ENCODE results near the gene KDM7A. TPM values are rescaled to one million over a fixed set of nuclear protein-coding genes. Genes with fewer than 3 reads are reported as not detected.

KDM7A gene
- total RNA-seq, 1 donor from 2014 or later = 13.8 TPM

GRCh38 chr7:140051820-140052219 lies 125.0 kb downstream of the KDM7A start:
- Mint-ChIP-seq H3K36me3 (ENCODE audit: low read depth) (peaks cover 61% of the 10 kb centered on the region), H3K27me3 (no peaks in the 10 kb centered on the region), H3K4me1 (peaks cover 54% of the 10 kb centered on the region), H3K27ac (no peak overlapping the region), H3K9me3 (no peaks in the 10 kb centered on the region), H3K4me3 (no peak overlapping the region)
- ChIA-PET POLR2A (no interaction called here), CTCF (no interaction called here)
- TF ChIP-seq, protein P1, sequence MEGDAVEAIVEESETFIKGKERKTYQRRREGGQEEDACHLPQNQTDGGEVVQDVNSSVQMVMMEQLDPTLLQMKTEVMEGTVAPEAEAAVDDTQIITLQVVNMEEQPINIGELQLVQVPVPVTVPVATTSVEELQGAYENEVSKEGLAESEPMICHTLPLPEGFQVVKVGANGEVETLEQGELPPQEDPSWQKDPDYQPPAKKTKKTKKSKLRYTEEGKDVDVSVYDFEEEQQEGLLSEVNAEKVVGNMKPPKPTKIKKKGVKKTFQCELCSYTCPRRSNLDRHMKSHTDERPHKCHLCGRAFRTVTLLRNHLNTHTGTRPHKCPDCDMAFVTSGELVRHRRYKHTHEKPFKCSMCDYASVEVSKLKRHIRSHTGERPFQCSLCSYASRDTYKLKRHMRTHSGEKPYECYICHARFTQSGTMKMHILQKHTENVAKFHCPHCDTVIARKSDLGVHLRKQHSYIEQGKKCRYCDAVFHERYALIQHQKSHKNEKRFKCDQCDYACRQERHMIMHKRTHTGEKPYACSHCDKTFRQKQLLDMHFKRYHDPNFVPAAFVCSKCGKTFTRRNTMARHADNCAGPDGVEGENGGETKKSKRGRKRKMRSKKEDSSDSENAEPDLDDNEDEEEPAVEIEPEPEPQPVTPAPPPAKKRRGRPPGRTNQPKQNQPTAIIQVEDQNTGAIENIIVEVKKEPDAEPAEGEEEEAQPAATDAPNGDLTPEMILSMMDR (IDR thresholded peaks at IDR 0.05) = no peak
- intact Hi-C loops (cut with micrococcal nuclease) = no loop called here
- ATAC-seq (ENCODE audit: low read depth) = no peak
- DNase-seq = no peak

DNA sequence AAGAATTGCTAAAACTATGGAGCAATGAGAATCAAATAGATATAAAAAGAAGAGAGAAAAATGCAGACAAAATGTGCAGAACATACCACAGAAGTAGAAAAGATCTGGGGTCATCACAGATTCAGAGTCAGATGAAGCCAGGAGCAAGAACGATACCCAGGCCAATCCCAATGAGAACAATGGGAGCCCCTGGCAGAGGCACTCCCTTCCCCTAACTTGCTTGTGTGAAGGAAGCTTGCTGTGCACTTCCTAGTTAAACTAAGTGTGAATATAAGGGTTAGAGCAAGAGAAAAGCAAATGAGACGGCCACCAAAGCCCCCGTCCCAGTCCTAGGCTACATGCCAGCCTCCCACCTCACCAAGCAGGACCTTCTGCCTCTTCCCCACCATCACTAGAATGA lies 126.7 kb downstream of the KDM7A start:
- Mint-ChIP-seq H3K4me3 (no peak overlapping the region), H3K27me3 (no peaks in the 10 kb centered on the region), H3K4me1 (peaks cover 42% of the 10 kb centered on the region), H3K36me3 (ENCODE audit: low read depth) (peaks cover 64% of the 10 kb centered on the region), H3K27ac (no peak overlapping the region), H3K9me3 (no peaks in the 10 kb centered on the region)
- TF ChIP-seq, protein P1 (IDR thresholded peaks at IDR 0.05) = no peak
- ChIA-PET CTCF (no interaction called here), POLR2A (no interaction called here)
- ATAC-seq (ENCODE audit: low read depth) (no peak), DNase-seq (no peak)
- intact Hi-C loops (cut with micrococcal nuclease) = no loop called here

DNA sequence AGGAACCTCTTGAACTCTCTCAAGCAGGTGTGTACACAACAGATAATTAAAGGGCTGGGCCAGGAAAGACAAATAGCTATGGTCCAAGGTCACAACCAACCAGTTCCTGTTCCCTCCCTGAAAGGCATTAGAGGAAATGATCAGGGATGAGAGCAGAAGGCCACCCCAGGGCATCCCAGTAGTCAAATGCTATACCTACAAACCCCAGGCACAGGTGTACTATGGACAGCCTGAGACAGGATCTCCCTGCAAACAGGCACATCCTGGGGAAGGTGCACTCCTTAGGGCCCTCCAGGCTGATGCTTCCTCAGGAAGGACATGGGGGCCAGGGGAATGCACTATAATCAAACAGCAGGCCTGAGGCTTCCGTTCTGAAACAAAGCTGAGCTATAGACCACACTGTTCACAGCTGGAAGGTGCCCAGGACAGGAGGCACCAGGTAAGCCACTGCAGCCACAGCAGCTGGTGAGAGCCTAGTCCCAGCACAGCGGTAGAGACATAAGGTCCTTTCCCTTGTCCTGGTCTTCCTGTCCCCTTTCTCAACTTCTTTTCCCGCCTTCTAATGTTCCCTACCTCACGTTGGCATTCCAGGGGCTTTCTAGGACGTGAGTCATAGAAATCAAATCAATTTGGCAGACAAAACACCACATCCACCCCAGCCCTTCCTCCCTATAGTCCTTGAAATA lies 127.3 kb downstream of the KDM7A start:
- peaks cover 67% of the 10 kb centered on the region for H3K36me3 Mint-ChIP-seq (ENCODE audit: low read depth)
- CTCF ChIA-PET = no interaction called here
- no peak overlapping the region for H3K27ac Mint-ChIP-seq

GRCh38 chr7:140048989-140049338 lies 127.8 kb downstream of the KDM7A start:
- POLR2A ChIA-PET = no interaction called here

More for the DNA sequence above, 127.3 kb downstream of the KDM7A start:
- POLR2A ChIA-PET = no interaction called here
- intact Hi-C loops (cut with micrococcal nuclease) = no loop called here
- no peak for ATAC-seq (ENCODE audit: low read depth)
- TF ChIP-seq, protein P1 (IDR thresholded peaks at IDR 0.05) = no peak
- no peaks in the 10 kb centered on the region for H3K27me3 Mint-ChIP-seq
- H3K4me1 Mint-ChIP-seq = peaks cover 36% of the 10 kb centered on the region
- H3K9me3 Mint-ChIP-seq = no peaks in the 10 kb centered on the region
- DNase-seq = no peak
- no peak overlapping the region for H3K4me3 Mint-ChIP-seq

DNA sequence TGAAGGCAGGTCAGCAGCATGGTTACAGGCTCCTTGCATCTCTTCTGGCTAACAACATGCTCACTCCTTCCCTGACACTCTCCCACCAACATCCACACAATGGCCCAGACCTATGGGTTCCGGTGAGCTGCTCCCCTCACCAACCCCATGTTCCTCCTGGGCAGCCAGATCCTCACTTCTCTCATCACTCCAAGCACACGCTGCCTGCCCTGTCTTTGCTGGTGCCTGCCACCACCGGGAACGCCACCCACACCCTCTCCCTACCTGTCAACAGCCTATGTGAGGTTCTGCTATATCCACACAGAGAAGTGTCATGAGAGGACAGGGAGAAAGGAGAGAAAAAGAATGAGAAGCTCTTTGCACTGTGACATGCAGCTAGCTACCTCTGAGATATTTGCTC lies 128.6 kb downstream of the KDM7A start:
- TF ChIP-seq, protein P1 (IDR thresholded peaks at IDR 0.05) = no peak
- intact Hi-C loops (cut with micrococcal nuclease) = no loop called here
- Mint-ChIP-seq H3K27me3 (no peaks in the 10 kb centered on the region), H3K27ac (no peak overlapping the region), H3K9me3 (no peaks in the 10 kb centered on the region), H3K4me1 (peaks cover 23% of the 10 kb centered on the region), H3K4me3 (no peak overlapping the region), H3K36me3 (ENCODE audit: low read depth) (peaks cover 71% of the 10 kb centered on the region)
- no peak for ATAC-seq (ENCODE audit: low read depth)
- CTCF ChIA-PET = no interaction called here
- POLR2A ChIA-PET = no interaction called here
- DNase-seq = no peak

More at GRCh38 chr7:140048989-140049338, 127.8 kb downstream of the KDM7A start:
- Mint-ChIP-seq H3K36me3 (ENCODE audit: low read depth) (peaks cover 72% of the 10 kb centered on the region), H3K27ac (no peak overlapping the region), H3K4me1 (peaks cover 31% of the 10 kb centered on the region), H3K4me3 (no peak overlapping the region), H3K27me3 (no peaks in the 10 kb centered on the region), H3K9me3 (no peaks in the 10 kb centered on the region)
- TF ChIP-seq, protein P1 (IDR thresholded peaks at IDR 0.05) = no peak
- intact Hi-C loops (cut with micrococcal nuclease) = no loop called here
- CTCF ChIA-PET = no interaction called here
- DNase-seq = no peak
- no peak for ATAC-seq (ENCODE audit: low read depth)
